GM21576 (cell line): ENCODE measurements around the gene ASB7.

Source experiments
- ATAC-seq: cut with Tn5 transposase; IDR thresholded peaks from one replicate; pipeline ENCODE4 v1.9.1; 2021; ENCODE audit warnings: mild to moderate bottlenecking, moderate library complexity; ENCODE audit not compliant: unreplicated experiment

ASB7 gene

GRCh38 chr15:100683434-100683833, 81.0 kb downstream of the ASB7 start:
- no peak for ATAC-seq

- ATAC-seq = no peak
Measured at GRCh38 chr15:100684591-100684990, 82.2 kb downstream of the ASB7 start.

- no peak for ATAC-seq
Measured at GRCh38 chr15:100686021-100686724, 83.8 kb downstream of the ASB7 start.

- no peak for ATAC-seq
Measured at GRCh38 chr15:100686725-100687473, 84.5 kb downstream of the ASB7 start.

- no peak for ATAC-seq
Measured at GRCh38 chr15:100687582-100688141, 85.3 kb downstream of the ASB7 start.

- no peak for ATAC-seq
Measured at GRCh38 chr15:100688549-100689120, 86.2 kb downstream of the ASB7 start.

- ATAC-seq = no peak
Measured at GRCh38 chr15:100689131-100689899, 86.9 kb downstream of the ASB7 start.

GRCh38 chr15:100690032-100690794, 87.8 kb downstream of the ASB7 start:
- no peak for ATAC-seq

- ATAC-seq = no peak
Measured at GRCh38 chr15:100690795-100691158, 88.4 kb downstream of the ASB7 start.

- no peak for ATAC-seq
Measured at GRCh38 chr15:100691321-100691720, 88.9 kb downstream of the ASB7 start.

GRCh38 chr15:100692246-100692645, 89.9 kb downstream of the ASB7 start:
- ATAC-seq = no peak

- ATAC-seq = no peak
Measured at GRCh38 chr15:100692671-100693070, 90.3 kb downstream of the ASB7 start.

- ATAC-seq = no peak
Measured at GRCh38 chr15:100693451-100693850, 91.1 kb downstream of the ASB7 start.

- no peak for ATAC-seq
Measured at GRCh38 chr15:100694381-100695021, 92.1 kb downstream of the ASB7 start.

- ATAC-seq = no peak
Measured at GRCh38 chr15:100695048-100695447, 92.7 kb downstream of the ASB7 start.

GRCh38 chr15:100696452-100696851, 94.1 kb downstream of the ASB7 start:
- no peak for ATAC-seq
